ENCODE results near the gene COLEC11. TPM values are rescaled to one million over a fixed set of nuclear protein-coding genes. Genes with fewer than 3 reads are reported as not detected.

The COLEC11 gene
- total and polyA plus RNA-seq, 12 donors, result 16.8 to 155 (median 69.3) TPM

DNA sequence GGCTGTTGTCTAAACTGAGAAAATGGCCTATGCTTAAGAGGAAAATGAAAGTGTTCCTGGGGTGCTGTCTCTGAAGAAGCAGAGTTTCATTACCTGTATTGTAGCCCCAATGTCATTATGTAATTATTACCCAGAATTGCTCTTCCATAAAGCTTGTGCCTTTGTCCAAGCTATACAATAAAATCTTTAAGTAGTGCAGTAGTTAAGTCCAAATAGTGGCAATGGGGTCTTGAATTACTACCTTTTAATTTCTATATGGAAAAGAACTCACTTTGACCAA, 49.3 kb downstream of the COLEC11 start:
- Histone ChIP-seq H3K36me3 (replicated peaks in 1 of 2) (no peaks in the 10 kb centered on the region), H3K4me1 (replicated peaks in 1 of 2) (no peaks in the 10 kb centered on the region), H3K27me3 (no peaks in the 10 kb centered on the region), H3K9me3 (replicated peaks in 1 of 3) (no peaks in the 10 kb centered on the region), H3K4me3 (no peak overlapping the region), H3K27ac (no peak overlapping the region)
- DNase-seq, result no peak
- intact Hi-C loops (cut with DNase I), result loop anchor here (10.0 kb wide), 2 partner anchors 199 to 229 kb away; no protein-coding TSS in a partner anchor
- no peak for TF ChIP-seq POLR2A (IDR thresholded peaks at IDR 0.05)

DNA sequence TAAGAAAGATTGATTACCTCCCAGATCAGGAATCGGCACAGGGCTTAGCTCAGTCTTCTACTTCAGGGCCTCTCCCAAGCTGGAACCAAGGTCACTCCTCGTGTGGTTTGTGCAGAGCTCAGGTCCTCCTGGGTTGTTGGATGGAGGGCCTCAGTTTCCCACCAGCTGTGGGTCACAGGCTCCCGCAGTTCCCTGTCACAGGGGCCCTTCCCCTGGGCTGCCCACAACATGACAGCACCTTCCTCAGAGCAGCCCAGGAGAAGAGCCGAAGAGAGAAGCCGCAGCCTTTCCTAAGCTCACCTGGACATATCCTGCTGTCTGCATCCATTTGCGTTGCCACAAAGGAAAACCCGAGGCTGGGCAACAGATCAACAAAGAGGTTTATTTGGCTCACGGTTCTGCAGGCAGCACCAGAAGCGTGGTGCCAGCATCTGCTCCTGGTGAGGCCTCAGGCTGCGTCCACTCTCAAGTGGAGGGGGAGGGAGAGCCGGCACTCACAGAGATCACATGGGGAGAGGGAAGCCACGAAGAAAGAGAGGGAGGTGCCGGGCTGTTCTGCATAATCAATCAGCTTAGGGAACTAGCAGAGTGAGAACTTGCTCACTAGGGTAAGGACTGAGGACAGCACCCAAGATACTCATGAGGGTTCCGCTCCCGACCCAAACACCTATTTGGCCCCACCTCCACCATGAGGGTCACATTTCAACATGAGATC, 50.1 kb downstream of the COLEC11 start:
- no peaks in the 10 kb centered on the region for H3K36me3 ChIP-seq (replicated peaks in 1 of 2)
- no peak overlapping the region for H3K4me3 ChIP-seq
- H3K9me3 ChIP-seq (replicated peaks in 1 of 3), result no peaks in the 10 kb centered on the region
- intact Hi-C loops (cut with DNase I), result loop anchor here (10.0 kb wide), 2 partner anchors 200 to 230 kb away; no protein-coding TSS in a partner anchor
- no peaks in the 10 kb centered on the region for H3K4me1 ChIP-seq (replicated peaks in 1 of 2)
- no peak overlapping the region for H3K27ac ChIP-seq
- WGBS, 4 donors, result 79 to 85% (median 81%) methylated on average over 11 to 15 of the region's 15 CpGs
- TF ChIP-seq POLR2A (IDR thresholded peaks at IDR 0.05), result no peak
- TF ChIP-seq, protein P1, sequence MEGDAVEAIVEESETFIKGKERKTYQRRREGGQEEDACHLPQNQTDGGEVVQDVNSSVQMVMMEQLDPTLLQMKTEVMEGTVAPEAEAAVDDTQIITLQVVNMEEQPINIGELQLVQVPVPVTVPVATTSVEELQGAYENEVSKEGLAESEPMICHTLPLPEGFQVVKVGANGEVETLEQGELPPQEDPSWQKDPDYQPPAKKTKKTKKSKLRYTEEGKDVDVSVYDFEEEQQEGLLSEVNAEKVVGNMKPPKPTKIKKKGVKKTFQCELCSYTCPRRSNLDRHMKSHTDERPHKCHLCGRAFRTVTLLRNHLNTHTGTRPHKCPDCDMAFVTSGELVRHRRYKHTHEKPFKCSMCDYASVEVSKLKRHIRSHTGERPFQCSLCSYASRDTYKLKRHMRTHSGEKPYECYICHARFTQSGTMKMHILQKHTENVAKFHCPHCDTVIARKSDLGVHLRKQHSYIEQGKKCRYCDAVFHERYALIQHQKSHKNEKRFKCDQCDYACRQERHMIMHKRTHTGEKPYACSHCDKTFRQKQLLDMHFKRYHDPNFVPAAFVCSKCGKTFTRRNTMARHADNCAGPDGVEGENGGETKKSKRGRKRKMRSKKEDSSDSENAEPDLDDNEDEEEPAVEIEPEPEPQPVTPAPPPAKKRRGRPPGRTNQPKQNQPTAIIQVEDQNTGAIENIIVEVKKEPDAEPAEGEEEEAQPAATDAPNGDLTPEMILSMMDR (IDR thresholded peaks at IDR 0.05), result no peak
- H3K27me3 ChIP-seq, result no peaks in the 10 kb centered on the region
- peak in 2 of 7 donors; percentile 2 to 8 for DNase-seq

DNA sequence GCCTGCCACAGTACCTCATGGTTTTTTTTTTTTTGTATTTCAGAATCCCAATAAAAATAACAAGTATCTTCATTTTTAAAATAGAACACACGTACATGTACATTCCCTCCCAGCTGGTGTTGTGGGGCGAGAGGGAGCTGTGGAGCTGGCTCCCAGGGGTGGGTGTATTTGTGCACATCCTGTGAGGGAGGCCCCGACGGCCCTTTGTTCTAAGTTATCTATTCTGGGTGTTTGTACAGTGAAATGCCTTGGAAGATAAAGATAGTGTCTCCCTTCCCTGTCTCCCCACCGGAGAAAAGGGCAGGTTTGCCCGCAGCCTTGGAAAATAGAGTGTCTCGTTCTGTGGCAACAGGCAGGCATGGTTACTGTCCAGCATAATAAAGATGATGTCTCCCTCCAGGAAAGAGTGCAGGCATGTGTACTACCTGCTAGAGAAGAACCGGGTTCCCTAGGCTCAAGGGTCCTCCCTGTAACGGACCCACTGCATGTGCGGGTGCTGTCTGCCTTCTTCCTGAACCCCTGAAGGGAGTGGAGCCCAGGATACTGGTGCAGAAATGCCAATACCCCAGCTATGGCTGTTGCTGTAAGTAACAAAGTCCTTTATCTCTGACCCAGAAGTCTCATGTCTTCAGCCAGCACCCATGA, 51.0 kb downstream of the COLEC11 start:
- H3K4me3 ChIP-seq, result no peak overlapping the region
- H3K9me3 ChIP-seq (replicated peaks in 1 of 3), result no peaks in the 10 kb centered on the region
- TF ChIP-seq, protein P1 (IDR thresholded peaks at IDR 0.05), result no peak
- TF ChIP-seq POLR2A (IDR thresholded peaks at IDR 0.05), result no peak
- no peak overlapping the region for H3K27ac ChIP-seq
- peak in 1 of 7 donors; percentile 10 for DNase-seq
- intact Hi-C loops (cut with DNase I), result loop anchor here (10.0 kb wide), 2 partner anchors 201 to 231 kb away; no protein-coding TSS in a partner anchor
- WGBS, 4 donors, result 74 to 79% (median 76%) methylated on average over 8 to 10 of the region's 10 CpGs
- no peaks in the 10 kb centered on the region for H3K27me3 ChIP-seq
- peaks cover 0 to 5% of the 10 kb centered on the region in 2 donors for H3K4me1 ChIP-seq (replicated peaks in 1 of 2)
- no peaks in the 10 kb centered on the region for H3K36me3 ChIP-seq (replicated peaks in 1 of 2)

DNA sequence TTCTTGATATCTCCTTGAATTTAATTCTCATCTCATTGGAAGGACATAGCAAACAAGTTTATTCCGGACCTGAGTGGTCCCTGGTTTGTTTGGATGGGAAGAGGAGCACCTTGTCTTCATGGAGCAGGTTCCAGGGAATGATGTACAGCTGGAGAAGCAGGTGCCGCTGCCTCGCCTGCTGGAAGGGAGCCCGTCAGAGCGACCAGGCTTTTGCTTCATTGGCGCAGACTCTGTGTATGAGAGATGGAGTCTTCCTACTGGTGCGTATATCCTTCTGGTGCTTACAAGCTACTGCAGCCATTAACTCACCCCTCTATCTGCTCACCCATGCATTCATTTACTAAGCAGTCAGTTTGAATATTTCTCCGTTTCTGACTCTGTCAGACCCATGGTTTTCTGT, 51.5 kb downstream of the COLEC11 start:
- H3K36me3 ChIP-seq (replicated peaks in 1 of 2), result no peaks in the 10 kb centered on the region
- no peak overlapping the region for H3K4me3 ChIP-seq
- H3K27me3 ChIP-seq, result no peaks in the 10 kb centered on the region
- no peak for DNase-seq
- no peak for TF ChIP-seq POLR2A (IDR thresholded peaks at IDR 0.05)
- TF ChIP-seq, protein P1 (IDR thresholded peaks at IDR 0.05), result no peak
- H3K4me1 ChIP-seq (replicated peaks in 1 of 2), result peaks cover 0 to 7% of the 10 kb centered on the region in 2 donors
- intact Hi-C loops (cut with DNase I), result loop anchor here (10.0 kb wide), 2 partner anchors 202 to 232 kb away; no protein-coding TSS in a partner anchor
- H3K27ac ChIP-seq, result no peak overlapping the region
- H3K9me3 ChIP-seq (replicated peaks in 1 of 3), result no peaks in the 10 kb centered on the region
- WGBS, 4 donors, result 81 to 95% (median 91%) methylated on average over 8 of the region's 8 CpGs

Data from adrenal gland (tissue), 12 donors.